Daoy (cell line): ENCODE results near the gene PLEKHG2. TPM values are rescaled to one million over a fixed set of nuclear protein-coding genes. Genes with fewer than 3 reads are reported as not detected.

Source experiments
- DNase-seq: peaks from one replicate; pipeline ENCODE4 v3.0.0-alpha.2; 2015; ENCODE audit warnings: low read depth
- total RNA-seq: library from RNA; depleted of rRNA; stranded (reverse); fragments of >200 nt; shearing (Covaris generic); gene quantifications from 2 replicates; pipeline ENCODE4 v1.2.3, GENCODE V29; 2014

PLEKHG2 gene
- total RNA-seq, 1 experiment from 2014 or later = 6.9 TPM

DNA sequence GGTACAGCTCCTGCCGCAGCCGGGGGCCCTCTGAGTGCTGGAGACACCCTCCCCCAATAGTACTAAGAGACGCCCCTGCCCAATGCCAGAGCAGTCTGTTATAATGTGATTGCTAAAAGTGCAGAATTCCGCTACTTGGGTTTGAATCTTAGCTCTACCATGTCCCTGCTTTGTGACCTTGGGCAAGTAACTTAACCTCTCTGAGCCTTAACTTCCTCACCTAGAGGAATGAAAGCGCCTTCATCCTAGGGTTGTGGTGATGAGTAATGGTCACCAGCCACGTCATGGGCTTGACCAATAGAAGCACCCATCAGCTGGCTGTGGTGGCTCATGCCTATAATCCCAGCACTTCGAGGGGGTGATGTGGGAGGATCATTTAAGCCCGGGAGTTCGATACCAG, 6.5 kb downstream of the PLEKHG2 start:
- DNase-seq = no peak

DNA sequence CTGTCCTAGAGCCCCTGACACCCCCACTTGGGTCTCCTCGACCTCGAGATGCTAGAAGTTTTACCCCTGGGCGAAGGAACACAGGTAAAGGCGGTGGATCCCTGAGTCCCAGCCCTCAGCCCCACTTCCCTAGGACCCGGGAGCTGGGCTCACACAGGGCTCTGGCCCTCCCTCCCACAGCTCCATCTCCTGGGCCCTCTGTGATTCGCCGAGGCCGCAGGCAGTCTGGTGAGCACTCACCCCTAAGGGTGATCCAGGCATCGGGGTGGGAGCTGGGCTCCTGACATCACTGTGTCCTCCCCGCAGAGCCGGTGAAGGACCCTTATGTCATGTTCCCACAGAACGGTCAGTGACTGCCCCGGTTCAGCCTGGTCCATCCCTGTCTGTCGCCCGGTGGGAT, 8.3 kb downstream of the PLEKHG2 start:
- DNase-seq = no peak

DNA sequence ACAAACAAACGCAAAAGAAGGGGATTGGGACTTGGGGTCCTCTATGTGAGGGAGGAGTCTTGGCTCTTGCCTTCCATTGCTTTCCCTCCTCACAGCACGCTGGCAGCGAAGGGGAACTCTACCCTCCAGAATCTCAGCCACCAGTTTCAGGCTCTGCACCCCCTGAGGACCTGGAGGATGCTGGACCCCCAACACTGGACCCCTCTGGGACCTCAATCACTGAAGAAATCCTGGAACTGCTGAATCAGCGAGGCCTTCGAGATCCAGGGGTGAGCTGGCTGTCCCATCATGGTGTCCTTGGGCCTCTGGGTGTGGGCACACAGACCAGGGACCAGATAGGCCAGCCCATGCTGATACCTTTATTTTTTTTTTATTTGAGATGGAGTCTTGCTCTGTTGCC, 9.6 kb downstream of the PLEKHG2 start:
- DNase-seq = no peak

DNA sequence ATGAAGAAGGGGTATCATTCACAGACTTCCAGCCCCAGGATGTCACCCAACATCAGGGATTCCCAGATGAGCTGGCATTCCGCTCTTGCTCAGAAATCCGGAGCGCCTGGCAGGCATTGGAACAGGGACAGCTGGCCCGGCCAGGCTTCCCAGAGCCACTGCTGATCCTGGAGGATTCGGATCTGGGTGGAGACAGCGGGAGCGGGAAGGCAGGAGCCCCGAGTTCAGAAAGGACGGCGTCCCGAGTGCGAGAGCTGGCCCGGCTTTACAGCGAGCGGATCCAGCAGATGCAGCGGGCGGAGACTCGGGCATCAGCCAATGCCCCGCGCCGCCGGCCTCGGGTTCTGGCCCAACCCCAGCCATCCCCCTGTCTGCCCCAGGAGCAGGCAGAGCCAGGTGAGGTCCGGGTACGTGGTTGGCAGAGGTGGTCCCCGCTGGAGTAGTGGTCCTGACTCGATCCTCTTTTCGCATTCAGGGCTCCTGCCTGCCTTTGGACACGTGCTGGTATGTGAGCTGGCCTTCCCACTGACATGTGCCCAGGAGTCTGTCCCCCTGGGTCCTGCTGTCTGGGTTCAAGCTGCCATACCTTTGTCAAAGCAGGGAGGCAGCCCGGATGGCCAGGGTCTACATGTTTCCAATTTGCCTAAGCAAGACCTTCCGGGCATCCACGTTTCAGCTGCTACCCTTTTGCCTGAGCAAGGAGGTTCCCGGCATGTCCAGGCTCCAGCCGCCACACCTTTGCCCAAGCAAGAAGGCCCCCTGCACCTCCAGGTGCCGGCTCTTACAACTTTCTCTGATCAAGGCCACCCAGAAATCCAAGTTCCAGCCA, 11.0 kb downstream of the PLEKHG2 start:
- no peak for DNase-seq

DNA sequence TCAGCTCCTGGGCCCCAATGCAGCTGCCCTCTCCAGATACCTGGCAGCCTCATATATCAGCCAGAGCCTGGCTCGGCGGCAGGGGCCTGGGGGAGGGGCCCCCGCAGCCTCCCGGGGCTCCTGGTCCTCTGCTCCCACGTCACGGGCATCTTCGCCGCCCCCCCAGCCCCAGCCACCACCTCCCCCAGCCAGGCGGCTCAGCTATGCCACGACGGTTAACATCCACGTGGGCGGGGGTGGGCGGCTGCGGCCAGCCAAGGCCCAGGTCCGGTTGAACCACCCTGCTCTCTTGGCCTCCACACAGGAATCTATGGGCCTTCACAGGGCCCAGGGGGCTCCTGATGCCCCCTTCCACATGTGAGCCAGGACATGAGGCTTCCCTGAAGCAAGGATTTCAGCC, 12.5 kb downstream of the PLEKHG2 start:
- no peak for DNase-seq

DNA sequence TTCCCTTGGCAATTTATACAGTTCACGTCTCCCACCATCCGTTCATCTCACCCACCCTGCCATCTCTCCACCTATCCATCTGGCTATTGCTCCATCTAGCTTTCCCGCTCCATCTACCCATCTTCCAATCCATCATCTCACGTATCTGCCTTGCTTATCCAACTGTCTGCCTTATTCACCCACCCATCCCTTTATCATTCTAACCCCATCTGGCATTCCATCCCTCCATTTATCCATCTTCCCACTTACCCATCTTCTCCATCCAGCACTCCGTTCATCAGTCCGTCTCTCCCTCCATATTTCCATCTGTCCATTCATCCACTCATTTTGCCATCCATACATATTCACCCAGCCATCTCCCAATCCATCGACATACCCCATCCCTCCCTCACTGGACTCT, 13.3 kb downstream of the PLEKHG2 start:
- DNase-seq = no peak

DNA sequence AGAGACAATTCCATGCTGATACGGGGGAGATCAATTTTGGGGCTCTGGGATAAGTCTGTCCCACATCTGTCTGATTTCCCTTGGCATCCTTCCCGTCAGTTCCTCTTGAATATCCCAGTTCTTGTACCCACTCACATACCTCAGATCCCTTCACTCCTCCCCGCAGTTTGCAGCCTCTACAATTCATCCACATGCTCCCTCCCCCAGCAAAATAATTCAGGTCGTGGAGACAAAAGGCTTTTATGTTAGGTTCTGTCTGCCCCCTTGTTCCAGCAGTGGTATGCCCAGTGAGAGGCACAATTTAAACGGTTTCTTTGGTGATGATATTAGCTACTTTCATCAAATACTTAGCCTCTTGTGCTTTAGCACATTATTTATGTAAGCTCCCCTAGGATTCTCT, 13.7 kb downstream of the PLEKHG2 start:
- no peak for DNase-seq

DNA sequence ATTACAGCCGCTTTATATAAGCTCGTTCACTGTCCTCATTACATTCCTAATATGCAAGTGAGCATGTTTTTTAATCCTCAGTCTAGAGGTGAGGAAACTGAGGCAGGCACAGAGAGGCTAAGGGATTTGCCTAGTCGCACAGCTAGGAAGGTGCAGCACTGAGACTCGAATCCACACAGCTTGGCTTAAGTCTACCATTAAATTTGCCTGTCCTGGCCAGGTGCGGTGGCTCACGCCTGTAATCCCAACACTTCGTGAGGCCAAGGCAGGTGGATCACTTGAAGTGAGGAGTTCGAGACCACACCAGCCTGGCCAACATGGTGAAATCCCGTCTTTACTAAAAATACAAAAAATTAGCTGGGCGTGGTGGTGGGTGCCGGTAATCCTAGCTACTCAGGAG, 15.2 kb downstream of the PLEKHG2 start:
- no peak for DNase-seq

DNA sequence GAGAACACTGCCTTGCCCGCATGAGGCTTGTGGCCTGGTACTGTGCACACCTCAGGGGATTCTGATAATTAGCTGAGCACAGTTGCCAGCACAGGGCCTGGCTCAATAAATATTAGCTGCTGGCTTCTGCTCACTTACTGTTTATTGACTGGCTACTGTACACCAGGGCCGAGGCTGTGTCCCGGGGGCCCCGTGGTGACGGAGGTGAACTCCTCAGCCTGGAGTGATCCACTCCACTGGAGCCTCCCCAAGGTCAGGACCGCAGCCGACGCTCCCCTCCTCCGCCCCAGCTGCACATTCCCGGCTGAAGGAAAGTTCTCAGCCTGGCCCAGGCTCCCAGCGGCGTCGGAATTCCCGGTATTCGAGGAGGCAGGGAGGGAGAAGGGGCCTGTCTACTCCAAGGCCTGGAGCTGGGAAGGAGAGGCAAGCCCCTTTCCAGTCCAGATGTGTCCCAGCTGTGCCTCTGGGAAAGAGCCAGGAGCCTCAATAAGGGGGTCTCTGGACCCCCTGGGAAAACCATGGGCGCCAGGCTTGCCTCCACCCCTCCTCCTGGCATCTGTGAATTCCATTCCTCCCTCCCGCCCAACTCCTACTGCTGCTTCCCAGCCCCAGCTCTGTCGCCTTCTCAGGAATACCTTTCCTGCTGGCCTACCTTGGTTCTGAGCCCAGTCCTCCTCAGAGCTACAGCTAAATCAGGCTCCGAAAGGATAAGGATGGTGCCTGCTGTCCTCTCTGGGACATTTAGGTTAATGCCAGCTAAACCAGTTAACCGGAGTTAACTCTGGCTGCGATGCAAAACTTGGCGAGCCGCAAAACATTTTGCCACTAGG, 16.0 kb downstream of the PLEKHG2 start:
- peak; percentile 59 for DNase-seq

DNA sequence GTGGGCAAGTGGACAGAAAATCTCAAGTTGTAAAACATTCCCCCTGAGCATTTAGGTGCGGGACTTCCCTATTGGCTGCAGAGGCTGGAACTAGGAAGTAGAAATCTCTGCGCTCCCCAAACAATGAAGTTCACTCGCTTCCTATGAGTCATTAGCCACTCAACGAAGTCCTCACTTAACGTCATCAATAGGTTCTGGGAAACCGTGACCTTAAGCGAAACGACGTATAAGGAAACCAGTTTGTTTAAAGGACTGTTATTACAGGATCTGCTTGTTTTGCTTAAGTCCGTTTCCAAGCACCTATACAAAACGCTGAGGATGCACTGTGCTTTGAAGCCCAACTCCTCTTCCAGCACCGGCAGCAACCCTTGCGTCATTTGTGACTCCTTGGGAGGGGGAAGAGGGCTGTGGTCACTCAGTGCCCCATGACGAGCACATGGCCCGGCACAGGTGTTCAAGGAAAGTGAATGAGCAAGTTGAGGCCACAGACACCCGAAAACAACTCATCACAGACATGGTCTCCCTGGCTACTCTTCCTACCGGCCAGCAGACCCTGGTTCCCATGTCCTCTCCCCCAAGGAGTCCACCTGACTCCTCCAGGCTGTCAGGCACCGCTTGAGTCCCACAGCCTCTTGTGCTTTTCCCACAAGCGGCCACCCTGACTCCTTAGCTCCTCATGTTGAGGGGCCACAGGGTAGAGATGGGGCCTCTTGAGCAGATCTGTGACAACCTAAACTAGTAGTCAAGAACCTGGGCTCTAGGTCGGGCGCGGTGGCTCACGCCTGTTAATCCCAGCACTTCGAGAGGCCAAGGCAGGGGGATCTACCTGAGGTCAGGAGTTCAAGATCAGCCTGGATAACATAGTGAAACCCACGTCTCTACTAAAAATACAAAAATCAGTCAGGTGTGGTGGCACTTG, 18.5 kb downstream of the PLEKHG2 start:
- peak; percentile 85 for DNase-seq

DNA sequence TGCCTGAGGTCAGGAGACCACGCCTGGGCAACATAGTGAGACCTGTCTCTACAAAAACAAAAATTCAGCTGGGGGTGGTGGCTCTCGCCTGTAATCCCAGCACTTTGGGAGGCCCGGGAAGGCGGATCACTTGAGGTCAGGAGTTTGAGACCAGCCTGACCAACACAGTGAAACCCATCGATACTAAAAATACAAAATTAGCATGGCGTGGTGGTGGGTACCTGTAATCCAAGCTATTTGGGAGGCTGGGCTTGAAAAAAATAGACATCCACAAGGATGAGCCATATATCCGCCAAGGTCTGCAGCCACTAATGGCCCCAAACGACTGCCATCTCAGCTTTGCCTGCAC, 20.2 kb downstream of the PLEKHG2 start:
- no peak for DNase-seq

DNA sequence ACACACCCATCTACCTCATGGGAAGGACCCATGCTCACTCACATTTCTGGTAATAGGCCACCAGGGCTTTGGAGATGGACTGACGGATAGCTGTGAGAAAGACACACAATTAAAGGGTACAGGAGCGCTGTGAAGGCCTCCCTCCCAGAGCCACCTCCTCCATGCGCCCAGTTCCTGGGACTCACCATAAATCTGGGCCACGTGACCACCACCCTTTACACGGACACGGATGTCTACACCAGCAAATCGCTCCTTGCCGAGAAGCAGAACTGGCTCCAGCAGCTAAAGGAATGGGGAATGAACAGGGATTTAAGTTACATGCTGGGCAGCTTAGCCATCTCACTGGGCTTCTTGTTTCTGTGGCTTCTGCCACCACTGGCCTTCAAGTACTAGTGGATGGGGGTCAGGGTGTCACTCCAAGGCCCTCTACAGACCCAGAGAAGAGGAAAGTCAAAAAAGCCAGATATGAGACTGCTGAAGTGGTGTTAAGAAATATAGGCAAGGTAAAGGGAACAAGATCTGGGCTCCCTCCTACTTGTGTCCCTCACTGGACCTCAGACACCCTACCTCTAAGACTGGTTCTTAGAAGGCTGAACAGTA, 21.1 kb downstream of the PLEKHG2 start:
- DNase-seq = no peak

DNA sequence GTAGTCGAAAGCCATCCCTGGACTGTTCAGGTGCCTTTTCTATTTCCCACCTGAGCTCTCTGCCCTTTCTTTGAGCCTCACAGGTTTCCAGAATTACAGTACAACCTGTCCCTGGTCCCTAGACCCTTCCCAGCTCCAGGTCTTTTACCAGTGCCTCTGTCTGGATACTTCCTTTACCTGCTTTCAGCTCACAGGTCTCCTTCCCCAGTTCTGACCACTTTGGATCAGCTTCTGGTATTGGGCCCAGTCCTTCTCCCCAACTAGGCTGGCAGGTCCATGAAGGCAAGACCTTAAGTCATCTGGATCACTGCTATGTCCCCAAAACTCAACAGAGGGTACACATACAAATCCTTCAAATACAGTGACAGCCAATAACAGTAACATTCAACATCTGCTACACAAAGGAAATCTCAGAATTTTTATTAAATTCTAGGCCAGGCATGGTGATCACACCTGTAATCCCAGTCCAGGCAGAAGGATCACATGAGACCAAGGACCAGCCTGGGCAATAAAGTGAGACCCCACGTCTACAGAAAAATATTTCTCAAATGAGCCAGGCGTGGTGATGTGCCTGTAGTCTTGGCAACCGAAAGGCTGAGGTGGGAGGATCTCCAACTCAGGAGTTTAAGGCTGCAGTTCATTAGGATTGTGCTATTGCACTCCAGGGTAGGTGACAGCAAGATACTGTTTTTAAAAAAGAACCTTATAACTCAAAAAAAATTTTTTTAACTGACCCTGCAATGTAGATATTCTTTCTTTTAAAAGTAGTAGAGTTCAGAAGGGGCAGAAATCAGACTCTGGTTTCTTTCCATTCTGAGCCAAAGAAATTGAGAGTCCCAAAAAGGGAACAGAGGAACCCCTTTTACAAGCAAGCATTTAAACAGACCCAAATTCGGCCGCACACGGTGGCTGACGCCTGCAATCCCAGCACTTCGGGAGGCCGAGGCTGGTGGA, 21.9 kb downstream of the PLEKHG2 start:
- DNase-seq = no peak

DNA sequence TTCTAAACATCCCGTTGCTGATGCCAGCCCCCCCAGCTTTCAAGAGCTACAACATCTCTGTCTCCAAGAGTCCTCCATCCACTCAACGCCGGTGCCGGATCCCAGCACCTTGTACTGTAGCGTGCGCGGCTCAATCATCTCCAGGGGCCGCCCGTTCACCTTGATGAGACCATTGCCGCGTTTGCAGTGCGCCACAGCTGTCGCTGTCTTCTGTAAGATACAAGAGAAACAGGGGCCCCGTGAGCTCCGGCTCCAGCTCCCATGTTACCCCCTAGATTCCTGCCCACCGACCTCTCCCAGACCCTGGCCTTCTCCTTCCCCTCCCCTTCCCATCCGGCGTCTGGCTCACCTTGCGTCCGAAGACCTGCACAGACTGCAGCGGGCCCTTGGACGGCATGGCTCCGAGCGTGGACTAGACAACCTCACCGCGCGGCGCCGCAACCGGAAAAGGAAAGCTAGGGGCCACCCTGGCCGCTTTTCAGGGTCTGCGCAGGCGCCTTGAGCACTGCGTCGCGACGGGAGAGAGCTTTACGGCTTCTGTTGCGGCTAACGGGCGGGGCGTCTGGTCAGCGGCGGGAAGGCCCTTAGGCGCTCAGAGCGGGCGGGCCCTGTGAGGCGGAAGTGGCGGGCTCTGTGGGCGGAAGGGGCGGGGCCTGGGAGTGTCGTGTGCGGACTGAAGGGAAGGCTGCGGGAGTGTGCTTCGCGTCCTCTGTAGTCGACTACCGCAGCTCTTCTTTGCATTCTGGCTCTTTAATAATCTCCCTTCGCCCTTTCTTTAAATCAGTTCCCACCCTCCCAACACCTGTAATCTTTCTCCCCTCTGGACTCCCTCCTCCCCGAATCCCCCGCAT, 23.3 kb downstream of the PLEKHG2 start, which contains the start of gene RPS16:
TSS of gene RPS16 (minus strand) at position 451 of the 851 bp plus-strand sequence. CDS start at position 397, 54 bp downstream.
- DNase-seq = peak; percentile 100

DNA sequence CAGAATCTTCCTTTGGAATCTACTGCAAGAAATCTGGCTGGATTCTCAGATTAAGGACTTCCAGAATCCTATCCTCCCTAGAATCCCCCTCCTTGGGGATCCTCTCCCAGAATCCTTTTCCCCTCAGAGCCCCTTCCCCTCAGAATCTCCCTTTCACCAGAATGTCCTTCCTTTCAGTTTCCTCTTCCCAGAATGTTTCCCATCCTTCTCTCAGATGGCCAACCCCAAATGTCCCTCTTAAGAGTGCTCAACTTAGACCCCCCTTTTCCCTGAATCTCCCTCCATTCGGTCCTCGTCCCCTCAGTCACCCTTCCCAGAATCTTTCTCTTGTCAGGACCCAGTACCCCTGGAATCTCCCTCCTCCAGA, 23.9 kb downstream of the PLEKHG2 start:
- no peak for DNase-seq

DNA sequence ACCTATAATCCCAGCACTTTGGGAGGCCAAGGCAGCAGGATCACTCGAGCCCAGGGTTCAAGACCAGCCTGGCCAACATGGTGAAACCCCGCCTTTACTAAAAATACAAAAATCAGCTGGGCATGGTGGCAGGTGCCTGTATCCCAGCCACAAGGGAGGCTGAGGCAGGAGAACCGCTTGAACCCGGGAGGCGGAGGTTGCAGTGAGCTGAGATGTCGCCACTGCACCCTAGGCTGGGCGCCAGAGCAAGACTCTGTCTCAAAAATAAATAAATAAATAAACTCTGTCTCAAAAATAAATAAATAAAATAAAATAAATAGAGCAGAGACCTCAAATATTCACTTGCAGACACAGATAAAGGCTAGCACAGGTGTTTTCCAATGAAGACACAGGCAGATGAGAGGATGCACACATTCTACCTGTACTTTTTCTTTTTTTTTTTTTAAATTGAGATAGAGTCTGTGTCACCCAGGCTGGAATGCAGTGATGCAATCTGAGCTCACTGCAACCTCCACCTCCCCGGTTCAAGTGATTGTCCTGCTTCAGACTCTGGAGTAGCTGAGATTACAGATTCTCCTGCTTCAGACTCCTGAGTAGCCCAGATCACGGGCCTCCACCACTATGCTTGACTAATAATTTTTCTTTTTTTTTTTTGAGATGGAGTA, 25.9 kb downstream of the PLEKHG2 start:
- peak; percentile 69 for DNase-seq

DNA sequence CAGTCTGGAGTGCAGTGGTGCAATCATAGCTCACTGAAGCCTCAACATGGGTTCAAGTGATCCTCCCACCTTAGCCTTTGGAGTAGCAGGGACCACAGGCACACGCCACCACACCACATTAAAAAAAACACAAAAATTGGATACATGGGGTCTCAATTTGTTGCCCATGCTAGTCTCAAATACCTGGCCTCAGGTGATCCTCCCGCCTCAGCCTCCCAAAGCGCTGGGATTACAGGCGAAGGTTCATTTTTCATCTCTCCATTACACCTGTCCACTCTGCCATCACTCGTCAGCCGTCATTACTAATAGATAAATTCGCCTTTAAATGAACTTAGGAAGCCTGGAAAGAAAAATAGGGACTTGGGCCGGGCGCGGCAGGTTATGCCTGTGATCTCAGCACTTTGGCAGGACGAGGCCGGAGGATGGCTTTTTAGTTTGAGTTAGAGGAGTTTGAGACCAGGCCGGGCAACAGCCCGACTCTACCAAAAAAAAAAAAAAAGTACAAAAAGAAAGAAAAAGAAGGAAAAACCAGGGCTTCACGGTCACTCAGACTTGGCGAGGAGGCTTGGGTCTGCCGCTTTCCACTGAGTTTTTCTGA, 32.2 kb downstream of the PLEKHG2 start:
- peak; percentile 19 for DNase-seq
